Tibial nerve (tissue), 3 donors: Measurements from ENCODE around the gene ERC2.

Source experiments
- CTCF ChIP-seq, 5 experiments: fragments of 200-600 bp in 3 of 5; fragments of 450-650 bp in 2 of 5; sonication (generic) in 3 of 5; IDR thresholded peaks; one replicate each; pipeline ENCODE4 v1.5.1; 2016 to 2019; ENCODE audit warnings: antibody characterized with exemption in 5 of 5, mild to moderate bottlenecking in 3 of 5, moderate library complexity in 2 of 5
- POLR2A ChIP-seq, 2 donors: fragments of 450-650 bp; IDR thresholded peaks; one replicate each; pipeline ENCODE4 v1.6.1; 2017; ENCODE audit warnings: antibody characterized with exemption in 2 of 2, mild to moderate bottlenecking in 2 of 2, moderate library complexity in 2 of 2

DNA sequence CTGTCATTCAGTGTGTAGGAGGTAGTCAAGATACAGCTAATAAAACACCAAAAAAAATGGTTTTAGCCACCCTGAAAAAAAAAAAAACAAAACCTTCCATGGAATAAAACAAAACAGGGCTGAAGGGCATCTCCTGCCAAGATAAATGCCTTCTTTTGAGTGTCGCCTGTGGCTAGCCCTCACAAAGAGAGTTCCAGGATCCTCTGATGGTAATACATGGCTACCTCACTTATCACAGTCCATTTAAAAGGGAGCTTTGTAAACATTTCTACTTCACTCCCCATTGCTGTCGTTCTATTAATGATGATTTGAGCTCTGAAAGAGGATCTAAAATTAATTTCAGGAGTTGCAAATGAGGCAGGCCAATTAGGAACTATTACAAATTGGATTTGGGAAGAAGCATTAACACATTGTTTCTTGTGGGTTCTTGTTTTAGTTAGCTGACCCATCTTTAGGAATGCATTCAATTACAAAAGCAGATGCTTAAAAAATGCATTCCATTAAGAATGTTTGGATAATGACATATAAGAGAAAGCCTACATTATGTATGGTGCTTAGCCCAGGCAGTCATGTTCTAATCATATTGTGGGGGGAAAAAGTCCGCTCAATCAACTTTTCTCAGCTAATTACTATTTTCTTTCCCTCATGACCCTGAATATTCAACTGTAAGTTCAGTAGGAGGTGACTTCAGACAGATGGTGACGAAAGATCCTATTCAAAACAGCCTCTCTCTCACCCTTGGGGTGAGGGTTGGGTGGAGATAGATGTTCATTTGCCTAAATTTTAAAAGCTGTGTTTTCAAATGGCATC is 726.0 kb downstream of the ERC2 start:
- no peak for TF ChIP-seq POLR2A (IDR thresholded peaks at IDR 0.05)
- no peak for TF ChIP-seq CTCF (IDR thresholded peaks at IDR 0.05)
